NCI-H2196 treated with DMSO at 0.1 percent for 48 hours (cell line): ENCODE measurements around the gene SOD1.

Experiments
- DNase-seq: peaks from one replicate; lab custom pipeline; 2025; ENCODE audit not compliant: unreplicated experiment; lab: John Stamatoyannopoulos, UW

Gene SOD1

DNA sequence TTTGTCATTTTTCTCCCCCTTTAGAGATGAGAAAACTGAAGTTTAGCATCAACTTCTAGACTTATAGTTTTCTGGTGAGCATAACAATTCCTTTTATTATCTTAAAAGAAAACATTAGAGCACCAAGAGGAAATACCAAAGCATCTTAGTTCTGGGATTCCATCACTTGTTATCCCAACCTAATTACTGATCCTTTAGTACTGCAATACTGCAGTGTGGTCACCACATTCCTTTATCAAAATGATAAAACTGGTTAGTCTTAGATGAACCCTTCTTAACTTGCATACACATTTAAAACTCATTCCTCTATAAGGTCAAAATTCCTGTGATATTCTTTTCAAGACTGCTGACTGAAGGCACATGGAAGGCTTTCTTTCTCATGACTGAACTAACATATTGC is 23.1 kb downstream of the SOD1 start:
- no peak for DNase-seq

DNA sequence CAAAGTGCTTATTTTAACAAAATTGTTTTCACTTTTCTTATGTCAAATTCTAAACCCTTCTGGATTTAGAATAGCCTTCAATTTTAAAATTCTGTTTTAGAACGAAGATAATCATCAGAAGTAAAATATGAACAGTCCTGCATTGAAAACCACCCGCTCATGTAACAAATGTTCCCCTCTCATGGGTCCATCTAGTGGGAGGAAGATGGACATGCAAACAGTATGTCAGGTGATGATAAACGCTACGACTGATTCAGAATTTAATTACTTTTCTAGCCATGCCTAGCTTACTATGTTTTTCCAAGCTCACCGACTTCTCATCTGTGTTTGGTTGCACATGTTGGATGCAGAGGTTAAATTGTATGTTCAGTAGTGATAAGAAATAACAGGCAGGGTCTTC is 23.5 kb downstream of the SOD1 start:
- DNase-seq, result no peak

DNA sequence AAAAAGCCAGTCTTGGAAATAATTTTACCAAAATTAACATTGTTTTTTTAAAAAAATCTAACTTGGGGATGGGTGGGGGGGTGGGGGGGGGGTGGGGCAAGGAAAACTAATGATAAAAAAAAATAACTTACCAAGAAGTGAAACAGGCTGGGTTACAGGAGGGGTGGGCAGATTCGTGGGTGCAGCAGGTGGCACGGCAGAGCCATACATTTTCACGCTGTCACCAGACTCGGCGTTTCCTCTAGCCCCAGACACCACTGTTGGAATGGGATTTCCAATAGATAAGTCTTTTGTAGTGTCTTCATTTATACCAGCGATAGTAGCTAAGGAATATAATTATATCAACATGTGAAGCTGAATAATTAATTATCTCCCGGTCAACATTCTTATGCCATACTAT is 25.4 kb downstream of the SOD1 start:
- no peak for DNase-seq

DNA sequence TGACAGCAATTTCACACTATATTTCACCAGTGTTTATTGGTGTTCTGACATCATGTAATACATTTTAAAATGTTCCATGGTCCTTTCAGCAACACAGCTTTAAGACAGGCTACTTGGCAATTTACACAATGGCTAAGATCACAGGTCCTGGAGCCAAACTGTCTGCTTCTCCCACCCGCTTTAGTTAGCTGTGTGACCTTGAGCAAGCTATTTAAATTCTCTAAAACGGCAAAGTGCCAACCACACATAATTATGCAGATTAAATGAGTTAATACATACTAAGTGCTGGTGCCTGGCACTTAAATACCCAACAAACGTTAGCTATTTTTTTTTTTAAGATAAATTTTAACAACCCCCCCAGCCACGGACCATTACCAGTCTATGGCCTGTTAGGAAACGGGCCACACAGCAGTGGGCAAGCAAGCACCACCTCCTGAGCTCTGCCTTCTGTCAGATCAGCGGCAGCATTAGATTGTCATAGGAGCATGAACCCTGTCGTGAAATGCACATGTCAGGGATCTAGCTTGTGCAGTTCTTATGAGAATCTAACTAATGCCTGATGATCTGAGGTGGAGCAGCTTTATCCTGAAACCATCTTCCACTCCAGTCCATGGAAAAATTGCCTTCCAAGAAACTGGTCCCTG is 26.9 kb downstream of the SOD1 start:
- DNase-seq, result no peak

GRCh38 chr21:31687108-31687507 is 27.6 kb downstream of the SOD1 start:
- DNase-seq, result no peak

GRCh38 chr21:31688603-31689368 is 29.3 kb downstream of the SOD1 start:
- no peak for DNase-seq

DNA sequence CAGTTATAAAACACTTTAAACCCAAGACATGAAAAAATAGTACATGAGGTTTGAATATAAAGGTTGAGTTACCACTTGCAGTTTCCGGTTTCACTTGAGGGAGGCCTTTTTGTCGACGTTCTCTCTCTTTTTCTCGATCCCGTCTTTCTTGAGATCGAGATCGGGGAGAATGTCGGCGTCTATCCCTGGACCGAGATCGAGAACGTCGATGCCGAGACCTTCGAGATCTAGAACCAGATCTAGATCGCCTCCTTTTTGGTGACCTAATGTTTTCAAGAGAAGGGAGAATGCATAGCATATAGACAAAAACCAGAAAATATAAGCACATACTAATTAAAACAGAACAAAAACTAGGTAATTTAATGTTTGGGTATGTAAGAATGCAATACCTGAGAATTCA is 33.7 kb downstream of the SOD1 start:
- DNase-seq, result no peak

DNA sequence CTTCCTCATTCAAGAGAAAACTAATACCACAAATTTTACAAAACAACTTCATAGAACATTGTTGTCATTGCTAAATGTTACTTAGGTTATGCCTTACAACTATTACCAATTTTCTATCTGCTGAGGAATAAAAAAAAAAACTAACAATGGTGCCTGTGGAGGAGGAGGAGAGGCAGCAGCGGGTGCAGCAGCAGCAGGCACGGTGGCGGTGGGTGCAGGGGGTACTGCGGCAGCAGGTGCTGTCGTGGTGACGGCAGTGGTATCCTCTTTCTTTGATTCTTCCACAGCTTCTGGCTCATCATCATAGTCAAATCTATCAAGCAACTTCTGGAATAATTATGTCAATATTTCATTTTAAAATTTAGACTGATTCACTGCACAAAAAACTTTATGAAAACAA is 36.9 kb downstream of the SOD1 start:
- DNase-seq, result no peak

DNA sequence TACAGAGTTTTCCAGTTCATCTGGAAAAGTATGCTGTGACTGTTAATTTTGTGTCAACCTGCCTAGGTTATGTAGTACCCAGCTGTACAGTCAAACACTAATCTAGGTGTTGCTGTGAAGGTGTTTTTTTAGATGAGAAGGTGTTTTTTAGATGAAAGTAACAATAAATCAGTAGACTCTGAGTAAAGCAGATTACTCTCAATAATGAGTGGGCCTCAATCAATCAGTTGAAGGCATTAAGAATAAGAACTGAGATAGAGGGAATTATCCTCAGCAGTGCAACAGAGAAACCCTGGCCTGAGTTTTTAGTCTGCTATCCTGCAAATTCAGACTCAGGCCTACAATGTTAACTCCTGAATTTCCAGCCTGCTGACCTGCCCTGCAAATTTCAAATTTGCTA is 39.0 kb downstream of the SOD1 start:
- no peak for DNase-seq

DNA sequence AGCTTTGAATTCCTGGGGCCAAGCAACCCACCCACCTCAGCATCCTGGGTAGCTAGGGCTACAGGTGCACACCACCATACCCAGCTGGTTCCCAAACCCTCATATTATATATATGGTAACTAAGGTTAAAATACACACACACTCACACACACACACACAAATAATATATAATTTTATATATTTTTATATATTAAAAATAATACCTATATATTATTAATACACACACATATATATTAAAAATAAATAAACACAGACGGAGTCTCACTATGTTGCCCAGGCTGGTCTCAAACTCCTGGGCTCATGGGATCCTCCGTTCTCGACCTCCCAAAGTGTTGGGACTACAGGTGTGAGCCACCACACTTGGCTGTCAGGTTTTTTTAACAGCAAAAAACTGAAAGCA is 40.5 kb downstream of the SOD1 start:
- DNase-seq, result no peak

DNA sequence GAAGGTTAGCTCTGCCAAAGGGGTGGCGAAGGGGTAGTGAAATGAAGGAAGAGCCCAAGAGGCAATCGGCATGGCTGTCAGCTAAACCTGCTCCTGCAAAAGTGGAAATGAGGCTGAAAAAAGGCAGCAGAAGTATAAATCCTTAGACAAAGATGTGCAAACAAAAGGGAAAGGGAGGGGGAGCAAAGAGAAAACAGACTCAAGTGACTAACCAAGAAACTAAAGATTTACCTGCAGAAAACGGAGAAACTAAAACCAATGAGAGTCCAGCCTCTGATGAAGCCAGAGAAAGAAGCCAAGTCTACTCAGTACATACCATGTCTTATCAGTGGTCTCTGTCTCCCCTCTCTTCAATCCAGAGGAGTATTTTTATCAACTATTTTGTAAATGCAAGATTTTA is 47.1 kb downstream of the SOD1 start:
- no peak for DNase-seq

DNA sequence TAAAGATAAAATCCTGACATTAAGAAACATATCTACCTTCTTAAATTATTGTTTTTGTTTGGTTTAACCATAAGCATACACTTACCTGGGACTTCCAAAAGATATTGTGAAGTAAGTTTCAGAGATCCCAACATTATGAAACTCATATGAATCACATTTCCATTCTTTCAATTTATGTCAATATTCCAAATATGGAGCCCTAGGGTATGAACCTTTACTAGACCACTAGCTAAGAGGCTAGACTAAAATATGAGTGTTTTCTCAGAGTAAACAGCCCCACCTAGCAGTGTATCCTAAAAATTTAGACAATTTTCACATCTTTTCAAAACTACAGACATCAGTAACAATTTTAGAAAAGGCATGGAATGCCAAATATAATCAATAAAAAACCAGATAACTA is 48.0 kb downstream of the SOD1 start:
- no peak for DNase-seq

GRCh38 chr21:31708541-31708940 is 49.0 kb downstream of the SOD1 start:
- no peak for DNase-seq

DNA sequence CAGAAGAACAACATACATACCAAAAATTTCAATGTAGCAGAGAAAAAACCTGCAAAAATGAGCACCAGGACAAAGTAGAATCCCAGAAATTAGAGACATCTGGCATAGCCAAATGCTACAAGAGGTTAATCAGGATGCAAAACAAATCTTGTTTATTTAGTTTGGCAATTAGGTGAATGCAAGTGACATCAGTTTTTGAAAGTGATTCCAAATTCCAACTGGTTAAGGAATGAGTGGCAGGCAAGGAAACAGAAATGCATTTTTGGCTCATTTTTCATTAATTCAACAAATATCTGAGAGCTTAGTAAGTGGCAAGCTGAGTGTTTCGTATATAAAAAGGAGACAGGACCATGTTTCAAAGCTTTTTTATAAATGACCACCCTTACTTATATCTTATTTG is 51.1 kb downstream of the SOD1 start:
- no peak for DNase-seq

GRCh38 chr21:31711326-31711725 is 51.8 kb downstream of the SOD1 start:
- DNase-seq, result no peak

GRCh38 chr21:31711745-31712285 is 52.3 kb downstream of the SOD1 start:
- no peak for DNase-seq

DNA sequence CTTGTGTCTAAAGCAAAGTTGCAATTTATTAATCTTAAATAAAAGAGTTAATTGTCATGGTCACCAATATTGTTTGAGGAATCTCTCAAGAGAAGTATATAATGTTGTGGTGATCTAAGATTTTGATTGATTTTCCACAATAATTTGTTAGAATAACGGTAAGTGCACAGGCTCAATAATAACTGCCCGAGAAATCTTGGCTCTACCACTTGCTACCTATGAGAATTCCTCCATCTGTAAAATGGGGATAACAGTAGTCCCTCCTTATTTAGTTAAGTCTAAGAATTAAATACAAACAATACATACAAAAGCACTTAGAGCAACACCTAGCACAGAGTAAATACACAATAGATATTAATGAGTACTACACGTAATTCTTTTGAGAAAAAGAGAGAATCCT is 53.6 kb downstream of the SOD1 start:
- no peak for DNase-seq

DNA sequence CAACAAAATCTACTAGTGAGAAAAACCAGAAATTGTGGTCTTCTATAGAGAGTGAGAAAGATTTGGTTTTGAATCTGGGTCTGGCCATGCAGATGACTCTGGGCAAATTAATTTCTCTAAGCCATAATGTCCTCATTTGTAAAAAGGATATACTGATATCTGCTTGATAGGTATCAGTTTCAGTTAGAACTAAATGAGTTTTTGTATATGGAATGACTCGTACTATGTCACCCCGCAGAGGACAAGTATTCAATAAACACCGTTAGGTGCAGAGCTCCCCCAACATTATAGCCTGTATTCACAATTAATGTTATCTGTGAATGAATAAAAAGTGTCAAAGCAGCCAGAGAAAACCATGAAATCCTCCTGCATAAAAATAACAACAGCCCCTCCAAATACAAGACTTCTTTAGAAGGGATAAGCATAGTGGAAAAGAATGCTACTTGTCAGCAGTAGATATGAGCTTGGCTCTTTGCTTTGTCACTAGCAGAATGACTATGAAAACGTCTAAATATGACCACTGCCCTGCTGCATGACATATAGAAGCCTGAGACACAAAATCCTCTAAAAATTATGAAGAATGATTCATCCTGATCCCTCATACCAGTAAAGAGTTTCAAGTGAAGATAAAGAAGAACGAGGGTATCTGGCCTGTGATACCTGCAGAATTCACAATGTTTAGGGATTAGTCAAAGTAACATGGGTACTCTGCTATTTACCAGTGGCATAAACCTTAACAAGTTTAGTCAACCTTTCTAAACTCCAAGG is 54.7 kb downstream of the SOD1 start:
- no peak for DNase-seq

GRCh38 chr21:31714741-31715365 is 55.4 kb downstream of the SOD1 start:
- no peak for DNase-seq

- no peak for DNase-seq
Observed at GRCh38 chr21:31716106-31716505, 56.6 kb downstream of the SOD1 start.
